Left lung (tissue), 10 donors: ENCODE measurements around the gene PRR23E. TPM values are rescaled to one million over a fixed set of nuclear protein-coding genes. Genes with fewer than 3 reads are reported as not detected.

Experiments used
- ATAC-seq: fragments of 200-7000 bp; cut with Tn5 transposase; one replicate; pipeline ENCODE4 v1.9.1; 2020; ENCODE audit warnings: moderate library complexity
- DNase-seq, 4 donors: peaks; one replicate each; pipeline ENCODE4 v3.0.0-alpha.2; 2013 to 2020
- H3K27ac ChIP-seq, 2 donors: fragments of 200-600 bp; sonication (generic) in 1 of 2; one replicate each; pipeline versions ENCODE4 v1.5.0 to v1.8.0; 2020 to 2021
- H3K27me3 ChIP-seq, 2 donors: fragments of 200-600 bp; sonication (generic) in 1 of 2; one replicate each; pipeline versions ENCODE4 v1.5.0 to v1.8.0; 2020 to 2021
- H3K36me3 ChIP-seq, 2 donors: fragments of 200-600 bp; sonication (generic) in 1 of 2; one replicate each; pipeline versions ENCODE4 v1.5.0 to v1.8.0; 2020 to 2021
- H3K4me1 ChIP-seq, 2 donors: fragments of 200-600 bp; one replicate each; pipeline ENCODE4 v1.8.0; 2021
- H3K4me3 ChIP-seq, 2 donors: fragments of 200-600 bp; sonication (generic) in 1 of 2; one replicate each; pipeline versions ENCODE4 v1.5.0 to v1.8.0; 2020 to 2021; ENCODE audit warnings: mild to moderate bottlenecking in 1 of 2
- H3K9me3 ChIP-seq, 2 donors: fragments of 200-600 bp; sonication (generic) in 1 of 2; one replicate each; pipeline versions ENCODE4 v1.5.0 to v1.8.0; 2020 to 2021
- intact Hi-C, 2 donors: fragments of 100-400 bp; cut with DNase I; formaldehyde crosslinking; loops; one replicate each; pipeline versions ENCODE4 v1.11.2 to v1.14.2; 2022
- polyA plus RNA-seq, 6 donors: library from polyadenylated mRNA; unstranded; fragments of 120-200 nt; gene quantifications; one replicate each; pipeline ENCODE4 v1.2.1, GENCODE V29; 2013; ENCODE audit not compliant: insufficient read length in 6 of 6
- total RNA-seq, 2 donors: library from RNA; stranded (reverse); fragmentation: NEBNext Ultra II Directional; extraction: Animal tissue kit (Norgen Biotek cat#: 25700); gene quantifications; one replicate each; pipeline ENCODE4 v1.2.1, GENCODE V29; 2021
- TF ChIP-seq, protein P1 (sequence below), 2 donors: fragments of 200-600 bp; sonication (generic) in 1 of 2; IDR thresholded peaks; one replicate each; pipeline versions ENCODE4 v1.5.0 to v1.8.0; 2021; ENCODE audit warnings: antibody characterized with exemption in 2 of 2
- donor health status: DM: no; HTN: yes; CAD: no.
- donor health status: DM: no; HTN: no; CAD: no.

Gene PRR23E
- total and polyA plus RNA-seq, 8 donors, result not detected

DNA sequence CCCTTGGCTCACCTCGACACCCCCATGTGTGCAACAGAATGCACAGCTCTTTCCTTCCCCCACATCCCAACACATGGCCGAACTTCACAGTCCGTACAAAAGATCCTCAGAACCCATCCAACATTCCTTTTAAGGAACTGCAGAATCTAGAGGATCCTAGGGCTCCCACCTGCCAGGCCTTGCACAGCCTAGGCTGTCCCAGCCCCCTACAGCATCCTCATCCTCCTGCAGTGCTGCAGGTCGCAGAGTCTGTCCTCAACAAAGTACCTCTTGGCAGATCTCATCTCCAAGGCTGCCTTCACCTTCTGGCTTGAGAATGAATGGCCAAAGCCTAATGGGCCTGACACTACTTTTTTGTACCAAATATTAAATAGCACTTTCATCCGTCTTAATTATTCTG, 19.8 kb downstream of the PRR23E start:
- DNase-seq, result no peak
- Histone ChIP-seq H3K27me3 (peaks cover 0 to 2% of the 10 kb centered on the region in 2 donors), H3K27ac (no peak overlapping the region), H3K9me3 (no peaks in the 10 kb centered on the region), H3K4me3 (no peak overlapping the region), H3K36me3 (no peaks in the 10 kb centered on the region), H3K4me1 (no peaks in the 10 kb centered on the region)
- intact Hi-C loops, result no loop called here
- TF ChIP-seq, protein P1, sequence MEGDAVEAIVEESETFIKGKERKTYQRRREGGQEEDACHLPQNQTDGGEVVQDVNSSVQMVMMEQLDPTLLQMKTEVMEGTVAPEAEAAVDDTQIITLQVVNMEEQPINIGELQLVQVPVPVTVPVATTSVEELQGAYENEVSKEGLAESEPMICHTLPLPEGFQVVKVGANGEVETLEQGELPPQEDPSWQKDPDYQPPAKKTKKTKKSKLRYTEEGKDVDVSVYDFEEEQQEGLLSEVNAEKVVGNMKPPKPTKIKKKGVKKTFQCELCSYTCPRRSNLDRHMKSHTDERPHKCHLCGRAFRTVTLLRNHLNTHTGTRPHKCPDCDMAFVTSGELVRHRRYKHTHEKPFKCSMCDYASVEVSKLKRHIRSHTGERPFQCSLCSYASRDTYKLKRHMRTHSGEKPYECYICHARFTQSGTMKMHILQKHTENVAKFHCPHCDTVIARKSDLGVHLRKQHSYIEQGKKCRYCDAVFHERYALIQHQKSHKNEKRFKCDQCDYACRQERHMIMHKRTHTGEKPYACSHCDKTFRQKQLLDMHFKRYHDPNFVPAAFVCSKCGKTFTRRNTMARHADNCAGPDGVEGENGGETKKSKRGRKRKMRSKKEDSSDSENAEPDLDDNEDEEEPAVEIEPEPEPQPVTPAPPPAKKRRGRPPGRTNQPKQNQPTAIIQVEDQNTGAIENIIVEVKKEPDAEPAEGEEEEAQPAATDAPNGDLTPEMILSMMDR (IDR thresholded peaks at IDR 0.05), result no peak
- no peak for ATAC-seq

DNA sequence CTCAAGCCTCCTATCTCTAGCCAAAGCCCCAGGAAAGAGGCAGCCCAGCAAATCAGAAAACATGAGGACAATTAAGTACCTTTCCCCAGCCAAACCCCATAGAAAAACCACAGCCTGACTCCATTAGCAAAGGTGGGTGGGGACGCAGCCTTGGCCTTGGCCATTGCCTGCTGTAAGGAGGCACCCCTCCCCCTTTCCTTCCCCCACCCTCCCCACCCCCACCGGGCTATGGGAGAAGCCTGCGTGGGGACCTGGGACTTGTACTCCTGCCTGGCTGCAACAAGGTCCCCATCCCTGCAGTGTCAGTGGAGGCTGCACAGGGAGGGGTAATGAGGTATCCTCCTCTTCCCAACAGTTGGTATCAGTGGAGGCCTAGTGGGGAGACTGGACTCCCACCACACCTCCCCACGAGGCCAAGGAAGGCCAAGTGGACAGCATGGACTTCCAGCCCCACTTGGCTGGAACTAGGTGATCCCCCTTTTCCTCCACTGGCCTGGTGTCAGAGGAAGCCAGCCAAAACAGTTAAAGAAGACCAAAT, 20.5 kb downstream of the PRR23E start:
- Histone ChIP-seq H3K36me3 (no peaks in the 10 kb centered on the region), H3K4me1 (no peaks in the 10 kb centered on the region), H3K4me3 (no peak overlapping the region), H3K27ac (no peak overlapping the region), H3K27me3 (peaks cover 0 to 9% of the 10 kb centered on the region in 2 donors), H3K9me3 (no peaks in the 10 kb centered on the region)
- no peak for ATAC-seq
- DNase-seq, result no peak
- intact Hi-C loops, result no loop called here
- TF ChIP-seq, protein P1 (IDR thresholded peaks at IDR 0.05), result no peak

GRCh38 chr3:127214975-127215374, 22.0 kb downstream of the PRR23E start:
- no peak for ATAC-seq

DNA sequence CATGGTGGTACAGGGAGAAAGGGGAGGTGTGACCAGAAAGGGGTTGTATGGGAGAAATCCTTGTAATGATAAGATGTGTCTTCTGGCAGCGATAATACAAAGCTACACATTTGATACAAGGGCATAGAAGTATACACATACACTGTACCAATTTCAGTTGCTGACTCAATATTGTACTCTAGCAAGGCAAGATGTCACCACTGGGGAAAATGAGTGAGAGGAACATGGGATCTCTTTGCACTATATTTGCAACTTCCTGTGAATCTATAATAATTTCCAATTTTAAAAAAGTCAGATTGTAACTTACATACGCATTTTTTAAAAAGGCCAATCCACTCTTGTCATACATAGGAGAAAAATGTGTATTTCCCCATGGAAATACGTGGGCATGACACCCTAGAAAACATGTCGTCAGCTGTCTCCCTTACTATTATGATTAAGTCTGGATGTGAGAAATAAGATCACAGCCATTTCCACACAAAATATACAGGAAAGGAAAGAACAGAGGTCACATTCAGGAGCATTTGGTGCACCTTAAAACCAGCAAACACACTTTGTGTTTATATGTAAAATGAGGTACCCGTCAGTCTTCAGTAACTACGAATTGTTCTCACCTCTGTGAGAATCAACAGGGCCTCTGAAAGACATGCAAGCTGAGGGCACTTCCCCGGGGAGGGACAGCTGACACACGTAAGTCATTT, 22.9 kb downstream of the PRR23E start:
- no peaks in the 10 kb centered on the region for H3K4me1 ChIP-seq
- TF ChIP-seq, protein P1 (IDR thresholded peaks at IDR 0.05), result no peak
- no peak overlapping the region for H3K4me3 ChIP-seq
- H3K9me3 ChIP-seq, result no peaks in the 10 kb centered on the region
- intact Hi-C loops, result no loop called here
- no peak overlapping the region for H3K27ac ChIP-seq
- DNase-seq (no peak), ATAC-seq (no peak)
- H3K36me3 ChIP-seq, result no peaks in the 10 kb centered on the region
- H3K27me3 ChIP-seq, result peaks cover 0 to 16% of the 10 kb centered on the region in 2 donors

More at GRCh38 chr3:127214975-127215374, 22.0 kb downstream of the PRR23E start:
- intact Hi-C loops, result no loop called here
- Histone ChIP-seq H3K9me3 (no peaks in the 10 kb centered on the region), H3K4me3 (no peak overlapping the region), H3K27me3 (peaks cover 0 to 10% of the 10 kb centered on the region in 2 donors), H3K27ac (no peak overlapping the region), H3K4me1 (no peaks in the 10 kb centered on the region), H3K36me3 (no peaks in the 10 kb centered on the region)
- TF ChIP-seq, protein P1 (IDR thresholded peaks at IDR 0.05), result no peak
- DNase-seq, result no peak

GRCh38 chr3:127216415-127217261, 23.7 kb downstream of the PRR23E start:
- no peak for ATAC-seq
- intact Hi-C loops, result no loop called here

More at GRCh38 chr3:127216415-127217261, 23.7 kb downstream of the PRR23E start:
- Histone ChIP-seq H3K4me1 (no peaks in the 10 kb centered on the region), H3K27me3 (peaks cover 0 to 23% of the 10 kb centered on the region in 2 donors), H3K9me3 (no peaks in the 10 kb centered on the region), H3K27ac (no peak overlapping the region), H3K4me3 (no peak overlapping the region), H3K36me3 (no peaks in the 10 kb centered on the region)
- no peak for DNase-seq
- TF ChIP-seq, protein P1 (IDR thresholded peaks at IDR 0.05), result no peak
